ENCODE results near the gene DAB1. TPM values are rescaled to one million over a fixed set of nuclear protein-coding genes. Genes with fewer than 3 reads are reported as not detected.

Gene DAB1
- total and polyA plus RNA-seq, 2 of the 8 experiments (the other 6 are each of a cell fraction or from before 2014, with no cell fraction given): 4.4 to 11.8 TPM

GRCh38 chr1:57079454-57080157 is 344.3 kb downstream of the DAB1 start:
- Histone ChIP-seq H3K9me3 (ENCODE audit: insufficient read depth in 2 of 2, low read depth in 1 of 2, low read length in 1 of 2) (no peaks in the 10 kb centered on the region), H3K56ac (replicated peaks; ENCODE audit: insufficient read length, low read depth, low read length) (no peak overlapping the region), H3K4ac (replicated peaks; ENCODE audit: insufficient read length, low read depth, low read length) (no peak overlapping the region), H4K20me1 (replicated peaks in 1 of 2; ENCODE audit: control insufficient read depth in 1 of 2, insufficient read depth in 2 of 2, low read length in 2 of 2) (no peaks in the 10 kb centered on the region), H2BK12ac (ENCODE audit: low read depth, low read length) (no peak overlapping the region), H3K23me2 (ENCODE audit: low read depth, low read length) (no peaks in the 10 kb centered on the region), H2AK5ac (ENCODE audit: low read depth, low read length) (no peak overlapping the region), H3K79me1 (ENCODE audit: low read depth, low read length) (no peaks in the 10 kb centered on the region), H4K91ac (replicated peaks; ENCODE audit: insufficient read length, low read length) (no peak overlapping the region), H4K5ac (ENCODE audit: insufficient read length, low read depth, low read length) (no peak overlapping the region), H3K27me3 (replicated peaks in 1 of 4; ENCODE audit: control insufficient read depth in 3 of 4, extremely low read depth in 1 of 4, insufficient read depth in 3 of 4, low read length in 3 of 4) (no peaks in the 10 kb centered on the region), H3K4me1 (replicated peaks in 1 of 4; ENCODE audit: control insufficient read depth in 3 of 4, insufficient read depth in 4 of 4, low read length in 3 of 4) (no peaks in the 10 kb centered on the region), H3K4me3 (ENCODE audit: extremely low read depth in 1 of 4, insufficient read depth in 2 of 4, low read depth in 3 of 4, low read length in 4 of 4) (no peak overlapping the region), H4K8ac (ENCODE audit: extremely low read depth, insufficient read depth, low read length) (no peak overlapping the region), H2AFZ (ENCODE audit: low read length) (no peak overlapping the region), H3K9ac (replicated peaks in 1 of 4; ENCODE audit: extremely low read depth in 1 of 4, low read depth in 3 of 4, low read length in 3 of 4) (no peak overlapping the region), H2BK20ac (ENCODE audit: low read length) (no peak overlapping the region), H3K79me2 (ENCODE audit: control insufficient read depth in 1 of 2, insufficient read depth in 2 of 2, low read length in 2 of 2) (no peaks in the 10 kb centered on the region), H3K4me2 (ENCODE audit: insufficient read depth in 1 of 2, low read depth in 2 of 2, low read length in 2 of 2) (no peak overlapping the region), H2BK120ac (replicated peaks; ENCODE audit: low read depth, low read length) (no peak overlapping the region), H3K36me3 (ENCODE audit: control insufficient read depth in 2 of 4, insufficient read depth in 4 of 4, low read length in 3 of 4) (no peaks in the 10 kb centered on the region), H3K18ac (ENCODE audit: extremely low read depth, low read length) (no peak overlapping the region), H2BK15ac (ENCODE audit: low read length) (no peak overlapping the region), H3K27ac (ENCODE audit: low read depth, low read length) (no peak overlapping the region), H3K14ac (ENCODE audit: insufficient read length) (no peak overlapping the region), H3K23ac (ENCODE audit: insufficient read length) (no peak overlapping the region), H2BK5ac (ENCODE audit: low read depth, low read length) (no peak overlapping the region)
- CTCF ChIA-PET (ENCODE audit: partially characterized antibody): interaction anchor here (0.6 to 2.6 kb wide), 16 partner anchors 12 to 690 kb away, joined by 3 to 16 read pairs (median 4); no protein-coding TSS in a partner anchor
- POLR2A ChIA-PET (ENCODE audit: partially characterized antibody): no interaction called here
- no peak for FAIRE-seq
- no peak for DNase-seq (ENCODE audit: low read depth in 1 of 2, low spot score in 2 of 2)
- 89% methylated on average over 5 of the region's 5 CpGs; no CpG with 5 or more reads in 1 of the 2 experiments for WGBS, 2 experiments (ENCODE audit: extremely low coverage in 1 of 2, insufficient coverage in 1 of 2, insufficient read length in 1 of 2, insufficient replicate concordance in 2 of 2, low coverage in 1 of 2, low lambda C conversion rate in 2 of 2, missing lambda C conversion rate in 1 of 2)
- TF ChIP-seq FOSL1 (IDR thresholded peaks at IDR 0.05; ENCODE audit: insufficient read depth, low read depth, low read length): no peak
- no peak for TF ChIP-seq JUND (IDR thresholded peaks at IDR 0.05; ENCODE audit: low read length)
- peak; percentile 28 to 68 (median 51) for TF ChIP-seq CTCF (IDR thresholded peaks at IDR 0.05; ENCODE audit: control extremely low read depth in 1 of 3, insufficient read depth in 1 of 3, low read depth in 1 of 3, low read length in 3 of 3)
- no peak for TF ChIP-seq NRF1 (IDR thresholded peaks at IDR 0.05; ENCODE audit: low read depth, low read length)
- TF ChIP-seq KDM4A (IDR thresholded peaks at IDR 0.05; ENCODE audit: low read depth, low read length, severe bottlenecking): no peak
- no peak for TF ChIP-seq USF2 (IDR thresholded peaks at IDR 0.05; ENCODE audit: low read length)
- TF ChIP-seq BACH1 (IDR thresholded peaks at IDR 0.05; ENCODE audit: low read length): peak; percentile 70

Data from H1 (cell line).